Choroid plexus epithelial cell (primary cell): ENCODE measurements around the gene CACNA2D3.

ENCODE experiments used
- DNase-seq: peaks from one replicate; pipeline ENCODE4 v3.0.0-alpha.2; 2010; ENCODE audit warnings: low read depth
- H3K4me3 ChIP-seq: 2 replicates; pipeline ENCODE4 v1.5.1; 2011; ENCODE audit warnings: low read depth, mild to moderate bottlenecking, control low read depth, low read length, moderate library complexity
- TF ChIP-seq, protein P1 (sequence below): conservative IDR thresholded peaks from 2 replicates; pipeline ENCODE4 v1.5.1; 2011; ENCODE audit warnings: low read depth, mild to moderate bottlenecking, control low read depth, inconsistent platforms, low read length, moderate library complexity

The CACNA2D3 gene

DNA sequence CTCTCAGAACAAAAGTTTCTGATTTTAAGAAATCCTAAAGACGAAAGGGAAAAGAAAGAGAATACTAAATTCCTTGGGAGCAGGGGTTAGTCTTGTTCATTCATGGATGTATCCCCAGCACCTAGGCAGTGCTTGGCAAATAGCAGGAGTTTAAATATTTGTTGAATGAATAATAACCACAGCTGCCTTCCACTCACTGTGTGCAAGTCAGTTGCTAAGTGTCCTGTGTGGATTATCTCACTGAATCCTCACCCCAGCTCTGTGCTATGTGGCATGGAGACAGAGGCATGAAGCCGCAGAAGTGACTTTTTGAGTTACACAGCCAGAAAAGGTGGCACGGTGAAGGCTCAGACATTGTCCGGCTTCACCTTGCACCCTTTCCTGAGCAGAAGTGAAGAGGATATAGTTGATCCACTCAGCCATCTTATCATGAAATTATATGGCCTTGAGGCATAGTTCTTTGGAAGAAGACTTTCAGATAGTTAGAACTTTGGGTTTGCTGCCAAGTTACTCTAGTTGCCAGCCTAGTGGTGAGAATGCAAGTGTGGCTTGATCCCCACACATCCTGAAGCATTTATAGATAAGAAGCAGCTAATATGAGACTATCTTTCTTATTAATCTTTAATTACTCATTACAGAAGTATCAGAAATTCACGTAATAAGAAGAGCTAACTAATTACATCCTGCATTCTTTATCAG, 450.0 kb downstream of the CACNA2D3 start:
- TF ChIP-seq, protein P1, sequence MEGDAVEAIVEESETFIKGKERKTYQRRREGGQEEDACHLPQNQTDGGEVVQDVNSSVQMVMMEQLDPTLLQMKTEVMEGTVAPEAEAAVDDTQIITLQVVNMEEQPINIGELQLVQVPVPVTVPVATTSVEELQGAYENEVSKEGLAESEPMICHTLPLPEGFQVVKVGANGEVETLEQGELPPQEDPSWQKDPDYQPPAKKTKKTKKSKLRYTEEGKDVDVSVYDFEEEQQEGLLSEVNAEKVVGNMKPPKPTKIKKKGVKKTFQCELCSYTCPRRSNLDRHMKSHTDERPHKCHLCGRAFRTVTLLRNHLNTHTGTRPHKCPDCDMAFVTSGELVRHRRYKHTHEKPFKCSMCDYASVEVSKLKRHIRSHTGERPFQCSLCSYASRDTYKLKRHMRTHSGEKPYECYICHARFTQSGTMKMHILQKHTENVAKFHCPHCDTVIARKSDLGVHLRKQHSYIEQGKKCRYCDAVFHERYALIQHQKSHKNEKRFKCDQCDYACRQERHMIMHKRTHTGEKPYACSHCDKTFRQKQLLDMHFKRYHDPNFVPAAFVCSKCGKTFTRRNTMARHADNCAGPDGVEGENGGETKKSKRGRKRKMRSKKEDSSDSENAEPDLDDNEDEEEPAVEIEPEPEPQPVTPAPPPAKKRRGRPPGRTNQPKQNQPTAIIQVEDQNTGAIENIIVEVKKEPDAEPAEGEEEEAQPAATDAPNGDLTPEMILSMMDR, result no peak
- H3K4me3 ChIP-seq, result no peak overlapping the region
- DNase-seq, result no peak

- TF ChIP-seq, protein P1, result no peak
- H3K4me3 ChIP-seq, result no peak overlapping the region
- no peak for DNase-seq
Observed at GRCh38 chr3:54573858-54574257, 451.5 kb downstream of the CACNA2D3 start.

- TF ChIP-seq, protein P1, result no peak
- H3K4me3 ChIP-seq, result no peak overlapping the region
- DNase-seq, result no peak
Observed at GRCh38 chr3:54574906-54575617, 452.7 kb downstream of the CACNA2D3 start.

DNA sequence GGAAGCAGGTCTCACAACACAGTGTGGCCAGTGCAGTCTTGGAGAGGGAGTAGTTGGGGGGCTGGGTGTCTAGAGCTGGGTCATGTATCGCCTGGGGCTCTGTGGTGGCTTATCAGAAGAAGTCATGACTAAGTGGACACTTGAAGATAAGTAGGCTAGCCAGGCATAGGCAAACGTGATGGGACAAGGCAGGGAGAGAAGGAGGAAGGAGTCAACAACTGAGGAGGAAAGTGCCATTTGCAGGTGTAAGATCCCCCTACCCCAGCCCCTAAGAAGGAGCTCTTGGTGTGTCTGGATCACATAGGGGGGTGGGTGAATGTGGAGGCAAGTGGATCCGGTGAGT, 453.2 kb downstream of the CACNA2D3 start:
- DNase-seq, result no peak
- H3K4me3 ChIP-seq, result no peak overlapping the region
- TF ChIP-seq, protein P1, result no peak

DNA sequence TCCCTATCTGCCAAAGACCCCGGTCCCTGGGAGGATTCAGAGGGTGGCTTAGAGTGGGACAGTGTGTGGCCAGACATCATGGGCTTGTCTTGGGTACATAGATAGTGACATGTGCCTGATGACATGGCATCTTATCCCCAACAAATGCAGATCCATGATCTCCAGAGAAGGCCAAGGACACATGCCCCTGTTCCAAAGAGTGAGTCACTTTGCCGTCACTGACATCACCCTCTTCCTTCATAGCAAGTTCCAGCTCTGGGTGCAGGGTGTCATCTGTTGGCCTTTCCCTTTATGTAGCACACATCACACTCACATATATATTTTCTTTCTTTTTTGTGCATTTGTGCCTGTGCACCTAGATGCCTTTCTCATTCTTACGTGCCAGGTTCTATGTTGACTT, 455.0 kb downstream of the CACNA2D3 start:
- no peak overlapping the region for H3K4me3 ChIP-seq
- TF ChIP-seq, protein P1, result no peak
- no peak for DNase-seq

DNA sequence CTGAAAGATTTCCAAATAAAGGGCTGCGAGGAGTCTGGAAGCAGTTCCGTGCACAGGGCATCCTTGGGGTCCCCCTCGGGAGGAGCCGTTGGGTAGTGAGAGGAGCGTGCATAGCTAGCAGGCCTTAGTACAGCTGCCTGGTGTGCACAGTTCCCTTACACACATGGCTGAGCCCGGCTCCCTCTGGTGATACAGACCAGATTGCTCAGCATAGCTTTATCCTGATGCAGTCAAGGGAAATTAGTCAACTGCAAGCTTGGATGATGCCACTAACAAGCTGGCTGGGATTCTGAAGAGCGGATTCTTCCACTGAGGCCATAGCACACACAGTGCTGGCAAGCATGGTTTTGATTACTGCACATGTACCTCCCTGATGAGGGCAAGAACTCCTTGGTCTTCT, 456.1 kb downstream of the CACNA2D3 start:
- H3K4me3 ChIP-seq, result no peak overlapping the region
- TF ChIP-seq, protein P1, result no peak

DNA sequence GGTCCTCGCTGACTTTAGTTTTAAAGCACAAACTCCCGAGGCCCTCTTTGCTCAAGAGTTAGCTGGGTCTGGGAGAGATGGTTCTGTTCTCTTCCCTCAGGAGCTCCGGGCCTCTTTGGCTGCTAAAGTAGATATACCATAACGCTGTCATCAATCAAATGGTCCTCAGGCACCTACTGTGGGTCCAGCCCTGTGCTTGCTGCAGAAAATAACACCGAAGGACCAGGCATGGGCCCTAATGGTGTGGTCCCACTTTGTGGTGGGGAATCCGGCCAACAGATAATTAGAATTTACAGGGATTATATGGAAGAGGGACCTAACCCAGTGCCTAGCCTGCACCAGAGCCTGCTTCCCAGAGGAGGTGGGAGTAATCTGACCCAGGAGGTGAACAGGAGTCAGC, 458.1 kb downstream of the CACNA2D3 start:
- TF ChIP-seq, protein P1, result no peak
- DNase-seq, result no peak
- no peak overlapping the region for H3K4me3 ChIP-seq

More for the DNA sequence above, 456.1 kb downstream of the CACNA2D3 start:
- DNase-seq, result no peak
